NOMO-1 treated with DMSO at 0.1 percent for 48 hours (cell line): Measurements from ENCODE around the gene OR8B4.
"Not testable (repeated sequence)": the region's sequence is repeated elsewhere in the genome, so short reads cannot be mapped to it uniquely, and the experiment has no call there.

ENCODE experiments used
- DNase-seq: peaks from one replicate; lab custom pipeline; 2025; ENCODE audit not compliant: unreplicated experiment; lab: John Stamatoyannopoulos, UW

The OR8B4 gene

GRCh38 chr11:124424384-124424921 is at the start of gene OR8B4:
Gene OR8B4 (minus strand): TSS chr11:124424871. CDS start chr11:124424871, 0 bp downstream.
- no peak for DNase-seq

- DNase-seq: peak; percentile 23
Measured at GRCh38 chr11:124474079-124474478, 49.4 kb upstream of the OR8B4 start.

- no peak for DNase-seq
Measured at GRCh38 chr11:124473476-124473875, 48.8 kb upstream of the OR8B4 start.

GRCh38 chr11:124470561-124471227 is 46.0 kb upstream of the OR8B4 start:
- DNase-seq: no peak

- no peak for DNase-seq
Measured at GRCh38 chr11:124467381-124467927, 42.8 kb upstream of the OR8B4 start.

GRCh38 chr11:124465368-124465767 is 40.7 kb upstream of the OR8B4 start:
- DNase-seq: no peak

- no peak for DNase-seq
Measured at GRCh38 chr11:124463990-124464389, 39.3 kb upstream of the OR8B4 start.

- no peak for DNase-seq
Measured at GRCh38 chr11:124463324-124463723, 38.7 kb upstream of the OR8B4 start.

- DNase-seq: peak; percentile 30
Measured at GRCh38 chr11:124460459-124460858, 35.8 kb upstream of the OR8B4 start.

GRCh38 chr11:124459379-124459778 is 34.7 kb upstream of the OR8B4 start:
- DNase-seq: not testable (repeated sequence)

- DNase-seq: no peak
Measured at GRCh38 chr11:124454552-124454951, 29.9 kb upstream of the OR8B4 start.

GRCh38 chr11:124446916-124447315 is 22.2 kb upstream of the OR8B4 start:
- no peak for DNase-seq

- DNase-seq: no peak
Measured at GRCh38 chr11:124445646-124446150, 21.0 kb upstream of the OR8B4 start, which contains the start of gene OR8B8. Gene OR8B8 (minus strand): TSS chr11:124445696. CDS start chr11:124441085, 4,611 bp downstream.

GRCh38 chr11:124442847-124443246 is 18.2 kb upstream of the OR8B4 start:
- DNase-seq: no peak

GRCh38 chr11:124442442-124442841 is 17.8 kb upstream of the OR8B4 start:
- no peak for DNase-seq

GRCh38 chr11:124441519-124441918 is 16.8 kb upstream of the OR8B4 start:
- no peak for DNase-seq

GRCh38 chr11:124441081-124441480 is 16.4 kb upstream of the OR8B4 start:
- no peak for DNase-seq

GRCh38 chr11:124440608-124441007 is 15.9 kb upstream of the OR8B4 start:
- DNase-seq: no peak

GRCh38 chr11:124434699-124435098 is 10.0 kb upstream of the OR8B4 start:
- DNase-seq: no peak

- no peak for DNase-seq
Measured at GRCh38 chr11:124429599-124429998, 4.9 kb upstream of the OR8B4 start.

- no peak for DNase-seq
Measured at GRCh38 chr11:124421043-124421442, 3.6 kb downstream of the OR8B4 start.

GRCh38 chr11:124415356-124415923 is 9.2 kb downstream of the OR8B4 start:
- peak; percentile 52 for DNase-seq
